COLO668 (cell line): Measurements from ENCODE around the gene FAAP100.

Source experiments
- DNase-seq: peaks from one replicate; lab custom pipeline; 2025; ENCODE audit not compliant: unreplicated experiment; lab: John Stamatoyannopoulos, UW

The FAAP100 gene

GRCh38 chr17:81513372-81513752 lies 38.8 kb downstream of the FAAP100 start:
- peak; percentile 64 for DNase-seq

- DNase-seq, result peak; percentile 92
Observed at GRCh38 chr17:81512562-81513371, 39.4 kb downstream of the FAAP100 start, which contains the start of gene ACTG1. Gene ACTG1 (minus strand): TSS chr17:81512799. CDS start chr17:81512354, 445 bp downstream.

- DNase-seq, result peak; percentile 54
Observed at GRCh38 chr17:81511804-81512561, 40.2 kb downstream of the FAAP100 start.

GRCh38 chr17:81511554-81511803 lies 40.7 kb downstream of the FAAP100 start:
- DNase-seq, result no peak

GRCh38 chr17:81510785-81511553 lies 41.2 kb downstream of the FAAP100 start:
- DNase-seq, result peak; percentile 30

GRCh38 chr17:81509972-81510784 lies 42.0 kb downstream of the FAAP100 start:
- DNase-seq, result no peak

GRCh38 chr17:81509207-81509971 lies 42.8 kb downstream of the FAAP100 start:
- DNase-seq, result peak; percentile 37

GRCh38 chr17:81508639-81509206 lies 43.4 kb downstream of the FAAP100 start:
- no peak for DNase-seq

- no peak for DNase-seq
Observed at GRCh38 chr17:81503619-81504018, 48.5 kb downstream of the FAAP100 start.

GRCh38 chr17:81502471-81503017 lies 49.6 kb downstream of the FAAP100 start:
- DNase-seq, result no peak

- DNase-seq, result no peak
Observed at GRCh38 chr17:81500047-81500446, 52.1 kb downstream of the FAAP100 start.

GRCh38 chr17:81499601-81499970 lies 52.6 kb downstream of the FAAP100 start:
- no peak for DNase-seq

- no peak for DNase-seq
Observed at GRCh38 chr17:81498953-81499600, 53.1 kb downstream of the FAAP100 start.

GRCh38 chr17:81494626-81495377 lies 57.4 kb downstream of the FAAP100 start:
- DNase-seq, result peak; percentile 24

- DNase-seq, result no peak
Observed at GRCh38 chr17:81493198-81494038, 58.7 kb downstream of the FAAP100 start.

GRCh38 chr17:81492706-81493105 lies 59.4 kb downstream of the FAAP100 start:
- no peak for DNase-seq

GRCh38 chr17:81492202-81492601 lies 60.0 kb downstream of the FAAP100 start:
- no peak for DNase-seq
